ENCODE data around the gene TLL1. TPM values are rescaled to one million over a fixed set of nuclear protein-coding genes. Genes with fewer than 3 reads are reported as not detected.

The TLL1 gene
- total RNA-seq, 4 donors from 2014 or later = 1.7 to 9.6 (median 7.1) TPM

GRCh38 chr4:166091146-166091545 is 218.1 kb downstream of the TLL1 start:
- TF ChIP-seq CTCF (IDR thresholded peaks at IDR 0.05; ENCODE audit: low read depth) = no peak

GRCh38 chr4:166091912-166092510 is 219.0 kb downstream of the TLL1 start:
- TF ChIP-seq CTCF (IDR thresholded peaks at IDR 0.05; ENCODE audit: low read depth) = no peak

DNA sequence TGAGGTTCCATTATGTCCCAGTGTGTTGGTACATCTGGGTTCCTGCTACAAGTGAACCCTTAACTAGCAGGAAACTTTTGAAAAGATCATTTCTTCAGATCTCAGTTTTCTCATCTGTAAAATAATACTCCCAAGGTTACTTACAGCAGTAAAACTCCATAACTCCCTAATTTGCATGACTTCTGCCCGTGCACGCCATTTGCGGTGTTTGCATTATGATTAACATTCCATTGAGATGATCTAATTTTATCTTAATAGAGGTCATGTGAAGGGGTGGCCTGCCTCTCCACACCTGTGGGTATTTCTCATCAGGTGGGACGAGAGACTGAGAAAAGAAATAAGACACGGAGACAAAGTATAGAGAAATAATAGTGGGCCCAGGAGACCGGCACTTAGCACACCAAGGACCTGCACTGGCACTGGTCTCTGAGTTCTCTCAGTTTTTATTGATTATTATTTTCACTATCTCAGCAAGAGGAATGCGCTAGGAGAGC is 219.8 kb downstream of the TLL1 start:
- TF ChIP-seq CTCF (IDR thresholded peaks at IDR 0.05; ENCODE audit: low read depth) = no peak

GRCh38 chr4:166104623-166105022 is 231.6 kb downstream of the TLL1 start:
- no peak for TF ChIP-seq CTCF (IDR thresholded peaks at IDR 0.05; ENCODE audit: low read depth)

DNA sequence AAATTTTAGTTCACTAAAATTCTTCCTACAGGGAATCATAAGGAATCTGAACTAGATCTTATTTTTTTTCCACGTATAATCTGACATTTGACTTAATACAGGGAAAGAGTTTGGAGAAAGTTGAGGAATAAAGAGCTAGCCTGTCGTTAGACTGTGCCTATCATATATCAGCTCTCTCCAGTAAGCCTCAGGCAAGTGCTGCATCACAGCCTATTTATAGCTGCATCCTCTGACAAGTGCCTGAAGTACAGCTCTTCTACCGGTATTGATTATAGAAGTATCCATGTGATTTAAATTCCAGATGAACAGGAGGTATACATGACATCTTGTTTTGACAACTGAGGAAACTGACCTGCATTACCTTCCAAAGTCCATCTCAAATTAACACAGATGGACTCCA is 248.9 kb downstream of the TLL1 start:
- no peak for TF ChIP-seq CTCF (IDR thresholded peaks at IDR 0.05; ENCODE audit: low read depth)

DNA sequence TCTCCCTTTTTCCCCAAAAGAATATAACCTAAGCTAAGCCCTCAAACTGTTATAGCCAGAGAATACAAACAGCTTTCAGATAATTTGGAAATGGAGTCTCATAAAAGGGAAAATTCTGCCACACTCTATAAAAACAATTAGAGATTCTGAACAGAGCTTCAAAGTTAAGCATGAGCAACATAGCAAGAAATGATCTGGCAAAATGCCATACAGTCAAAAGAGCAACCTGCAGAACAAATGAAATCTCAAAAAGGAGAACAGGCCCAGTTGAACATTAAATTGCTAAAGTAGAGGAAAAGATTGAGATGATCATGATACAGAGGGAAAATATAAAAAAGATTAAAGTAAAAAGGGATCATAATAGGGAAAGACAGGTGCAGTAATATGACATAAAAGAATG is 250.5 kb downstream of the TLL1 start:
- TF ChIP-seq CTCF (IDR thresholded peaks at IDR 0.05; ENCODE audit: low read depth) = no peak

DNA sequence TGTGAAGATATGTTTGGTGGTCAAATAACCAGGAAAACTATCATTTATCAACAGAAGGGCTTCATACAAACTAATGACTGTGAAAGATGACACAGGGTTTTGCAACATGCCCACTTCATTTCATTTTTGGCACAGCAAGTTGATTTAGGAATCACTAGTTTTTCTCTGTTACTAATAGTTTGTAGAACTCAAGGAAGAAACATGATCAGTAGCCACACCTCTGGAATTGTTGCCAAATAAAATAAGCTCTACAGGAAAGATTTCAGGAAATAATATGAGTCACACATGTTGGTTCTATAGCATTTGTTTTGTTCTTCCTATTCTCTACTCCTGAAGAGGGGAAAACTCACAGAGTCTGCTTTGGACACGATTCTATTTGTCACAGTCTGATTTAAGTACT is 255.4 kb downstream of the TLL1 start:
- TF ChIP-seq CTCF (IDR thresholded peaks at IDR 0.05; ENCODE audit: low read depth) = no peak
